HT-29 (cell line): ENCODE measurements around the gene PCDHA1. TPM values are rescaled to one million over a fixed set of nuclear protein-coding genes. Genes with fewer than 3 reads are reported as not detected.
"Not testable (repeated sequence)": the region's sequence is repeated elsewhere in the genome, so short reads cannot be mapped to it uniquely, and the experiment has no call there.

ENCODE experiments used
- DNase-seq: peaks from one replicate; pipeline ENCODE4 v3.0.0-alpha.2; 2015; ENCODE audit warnings: low spot score
- total RNA-seq: library from RNA; depleted of rRNA; stranded (reverse); fragments of >200 nt; shearing (Covaris generic); gene quantifications from 2 replicates; pipeline ENCODE4 v1.2.3, GENCODE V29; 2014

PCDHA1 gene
- total RNA-seq, 1 experiment from 2014 or later, result not detected

- DNase-seq, result not testable (repeated sequence)
Measured at GRCh38 chr5:140808241-140808888, 22.4 kb downstream of the PCDHA1 start.

GRCh38 chr5:140808889-140809291 is 22.9 kb downstream of the PCDHA1 start:
- DNase-seq, result no peak

GRCh38 chr5:140821375-140822280 is 35.7 kb downstream of the PCDHA1 start, which contains the start of gene PCDHA5:
PCDHA5 (plus strand) TSS chr5:140821613.
- DNase-seq, result no peak

- no peak for DNase-seq
Measured at GRCh38 chr5:140822281-140822629, 36.3 kb downstream of the PCDHA1 start.

GRCh38 chr5:140822969-140823368 is 37.0 kb downstream of the PCDHA1 start:
- not testable (repeated sequence) for DNase-seq

- no peak for DNase-seq
Measured at GRCh38 chr5:140823475-140823874, 37.5 kb downstream of the PCDHA1 start.

GRCh38 chr5:140827704-140828361 is 41.9 kb downstream of the PCDHA1 start, which contains the start of gene PCDHA6:
PCDHA6 (plus strand) TSS chr5:140827960; CDS start chr5:140828092, 132 bp downstream.
- DNase-seq, result no peak

GRCh38 chr5:140828362-140828737 is 42.4 kb downstream of the PCDHA1 start:
- DNase-seq, result no peak

GRCh38 chr5:140829511-140830501 is 43.9 kb downstream of the PCDHA1 start:
- DNase-seq, result not testable (repeated sequence)

GRCh38 chr5:140833993-140834392 is 48.1 kb downstream of the PCDHA1 start, which contains the start of gene PCDHA7:
PCDHA7 (plus strand) TSS chr5:140834269; CDS start chr5:140834384, 115 bp downstream.
- DNase-seq, result no peak

GRCh38 chr5:140834439-140835008 is 48.6 kb downstream of the PCDHA1 start:
- DNase-seq, result not testable (repeated sequence)

- no peak for DNase-seq
Measured at GRCh38 chr5:140835622-140836510, 49.9 kb downstream of the PCDHA1 start.

- DNase-seq, result peak; percentile 25
Measured at GRCh38 chr5:140840978-140841962, 55.3 kb downstream of the PCDHA1 start, which contains the start of gene PCDHA8. PCDHA8 (plus strand) TSS chr5:140841187; CDS start chr5:140841322, 135 bp downstream.

- DNase-seq, result no peak
Measured at GRCh38 chr5:140842798-140843733, 57.1 kb downstream of the PCDHA1 start.

GRCh38 chr5:140848139-140849102 is 62.5 kb downstream of the PCDHA1 start, which contains the start of gene PCDHA9:
PCDHA9 (plus strand) TSS chr5:140848382; CDS start chr5:140848496, 114 bp downstream.
- DNase-seq, result not testable (repeated sequence)
